ENCODE data around the gene PSPC1.

DNA sequence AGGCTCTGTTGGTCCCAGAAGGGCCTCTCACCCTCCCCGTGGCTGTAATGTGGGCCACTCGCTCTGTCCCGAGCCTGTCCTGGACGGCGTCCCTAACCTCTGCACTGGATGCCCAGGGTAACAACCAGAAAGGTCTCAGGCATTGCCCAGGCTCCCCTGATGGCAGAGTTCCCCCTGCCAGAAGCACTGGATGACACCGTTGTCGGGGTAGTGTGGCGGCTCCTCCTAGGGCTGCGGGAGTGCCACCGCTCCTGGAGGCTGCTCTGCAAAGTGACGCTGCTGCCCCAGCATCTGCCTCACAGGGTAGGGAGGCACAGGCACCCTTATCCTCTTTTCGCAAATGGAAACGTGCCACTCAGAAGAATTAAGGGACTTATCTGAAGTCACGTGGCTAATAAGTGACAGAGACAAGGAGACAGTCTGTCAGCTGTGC is 117.3 kb downstream of the PSPC1 start:
- TF ChIP-seq POLR2A (IDR thresholded peaks at IDR 0.05) = no peak
- TF ChIP-seq, protein P1, sequence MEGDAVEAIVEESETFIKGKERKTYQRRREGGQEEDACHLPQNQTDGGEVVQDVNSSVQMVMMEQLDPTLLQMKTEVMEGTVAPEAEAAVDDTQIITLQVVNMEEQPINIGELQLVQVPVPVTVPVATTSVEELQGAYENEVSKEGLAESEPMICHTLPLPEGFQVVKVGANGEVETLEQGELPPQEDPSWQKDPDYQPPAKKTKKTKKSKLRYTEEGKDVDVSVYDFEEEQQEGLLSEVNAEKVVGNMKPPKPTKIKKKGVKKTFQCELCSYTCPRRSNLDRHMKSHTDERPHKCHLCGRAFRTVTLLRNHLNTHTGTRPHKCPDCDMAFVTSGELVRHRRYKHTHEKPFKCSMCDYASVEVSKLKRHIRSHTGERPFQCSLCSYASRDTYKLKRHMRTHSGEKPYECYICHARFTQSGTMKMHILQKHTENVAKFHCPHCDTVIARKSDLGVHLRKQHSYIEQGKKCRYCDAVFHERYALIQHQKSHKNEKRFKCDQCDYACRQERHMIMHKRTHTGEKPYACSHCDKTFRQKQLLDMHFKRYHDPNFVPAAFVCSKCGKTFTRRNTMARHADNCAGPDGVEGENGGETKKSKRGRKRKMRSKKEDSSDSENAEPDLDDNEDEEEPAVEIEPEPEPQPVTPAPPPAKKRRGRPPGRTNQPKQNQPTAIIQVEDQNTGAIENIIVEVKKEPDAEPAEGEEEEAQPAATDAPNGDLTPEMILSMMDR (IDR thresholded peaks at IDR 0.05) = no peak

All from prostate gland (tissue), 2 donors.